CD4-positive, alpha-beta T cell (primary cell): ENCODE data around the gene TIMM23. TPM values are rescaled to one million over a fixed set of nuclear protein-coding genes. Genes with fewer than 3 reads are reported as not detected.
A peak's percentile ranks its signal among the peaks of the same experiment; 100 is the strongest.
"Not testable (repeated sequence)": the region's sequence is repeated elsewhere in the genome, so short reads cannot be mapped to it uniquely, and the experiment has no call there.

Experiments
- ATAC-seq: fragments of 200-7000 bp; cut with Tn5 transposase; one replicate; pipeline ENCODE4 v1.10.0; 2022; ENCODE audit warnings: mild to moderate bottlenecking; ENCODE audit not compliant: poor library complexity
- CTCF ChIA-PET: fragments of 350-600 bp; sonication (Branson Sonifier 250); formaldehyde crosslinking; loops from one replicate; lab custom pipeline; 2021; ENCODE audit warnings: antibody characterized with exemption, inconsistent platforms; lab: Charles Lee
- POLR2A ChIA-PET: fragments of 350-600 bp; sonication (Branson Sonifier 250); formaldehyde crosslinking; loops from one replicate; lab custom pipeline; 2021; ENCODE audit warnings: antibody characterized with exemption, inconsistent platforms; lab: Charles Lee
- DNase-seq, 14 experiments: peaks; one replicate each; pipeline ENCODE4 v3.0.0-alpha.2; 2013 to 2020; ENCODE audit warnings: mixed read lengths in 2 of 14
- H3K27ac ChIP-seq, 2 donors: one replicate each; pipeline versions ENCODE4 v1.5.1 to v1.7.0; 2013; ENCODE audit warnings: low read length in 2 of 2, low read depth in 1 of 2, mild to moderate bottlenecking in 1 of 2
- H3K27me3 ChIP-seq, 2 experiments: 1 replicate in 1 of 2; 2 replicates in 1 of 2; pipeline versions ENCODE4 v1.6.1 to v1.7.0; 2013; ENCODE audit warnings: low read length in 2 of 2, control low read depth in 1 of 2, mild to moderate bottlenecking in 1 of 2, moderate library complexity in 1 of 2; ENCODE audit not compliant: insufficient read depth in 2 of 2, control insufficient read depth in 1 of 2
- H3K36me3 ChIP-seq: one replicate; pipeline ENCODE4 v1.6.1; 2013; ENCODE audit warnings: low read length, control low read depth; ENCODE audit not compliant: insufficient read depth
- H3K4me1 ChIP-seq: one replicate; pipeline ENCODE4 v1.6.1; 2013; ENCODE audit warnings: low read length, control low read depth; ENCODE audit not compliant: insufficient read depth
- H3K4me3 ChIP-seq: one replicate; pipeline ENCODE4 v1.5.1; 2013; ENCODE audit warnings: mild to moderate bottlenecking, low read length, moderate library complexity
- H3K9me3 ChIP-seq, 2 experiments: 1 replicate in 1 of 2; 2 replicates in 1 of 2; pipeline versions ENCODE4 v1.6.1 to v1.7.0; 2013; ENCODE audit warnings: low read length in 2 of 2, mild to moderate bottlenecking in 2 of 2, control low read depth in 1 of 2, moderate library complexity in 1 of 2; ENCODE audit not compliant: control insufficient read depth in 1 of 2, insufficient read depth in 1 of 2
- H3K27ac Mint-ChIP-seq: one replicate; pipeline ENCODE4 v1.8.0; 2020; ENCODE audit warnings: mixed read lengths
- H3K27me3 Mint-ChIP-seq: one replicate; pipeline ENCODE4 v1.8.0; 2021; ENCODE audit warnings: mixed read lengths
- H3K36me3 Mint-ChIP-seq: one replicate; pipeline ENCODE4 v1.8.0; 2021; ENCODE audit warnings: low read depth, mixed read lengths
- H3K4me1 Mint-ChIP-seq: one replicate; pipeline ENCODE4 v1.8.0; 2021; ENCODE audit warnings: low read depth, mixed read lengths
- H3K4me3 Mint-ChIP-seq: one replicate; pipeline ENCODE4 v1.8.0; 2020; ENCODE audit warnings: mild to moderate bottlenecking, mixed read lengths
- H3K9me3 Mint-ChIP-seq: one replicate; pipeline ENCODE4 v1.8.0; 2020; ENCODE audit warnings: mixed read lengths
- intact Hi-C, 2 experiments: fragments of 100-400 bp; cut with DNase I in 1 of 2; cut with micrococcal nuclease in 1 of 2; formaldehyde crosslinking; loops; one replicate each; pipeline versions ENCODE4 v1.15.1 to v1.9.0; 2023 to 2025; cut with DNase I, micrococcal nuclease
- total RNA-seq, 174 experiments: library from RNA in 2 of 174; stranded (reverse) in 2 of 174; gene quantifications; one replicate each; pipeline ENCODE4 v1.2.3 and lab custom pipeline; 2021 to 2026
- TF ChIP-seq, protein P1 (sequence below): fragments of 200-600 bp; IDR thresholded peaks from one replicate; pipeline ENCODE4 v1.8.0; 2022; ENCODE audit warnings: antibody characterized with exemption, mild to moderate bottlenecking

The TIMM23 gene
- total RNA-seq, 2 experiments from 2014 or later, result 32.2 to 32.9 TPM

GRCh38 chr10:46001187-46001756, 29.0 kb downstream of the TIMM23 start:
- Histone ChIP-seq H3K36me3 (peaks cover 79% of the 10 kb centered on the region), H3K27ac (no peak overlapping the region), H3K4me3 (no peak overlapping the region), H3K27me3 (no peaks in the 10 kb centered on the region), H3K9me3 (no peaks in the 10 kb centered on the region), H3K4me1 (no peaks in the 10 kb centered on the region)
- Mint-ChIP-seq H3K9me3 (peaks cover 2% of the 10 kb centered on the region), H3K4me1 (no peaks in the 10 kb centered on the region), H3K27ac (no peak overlapping the region), H3K36me3 (peaks cover 85% of the 10 kb centered on the region), H3K4me3 (no peak overlapping the region), H3K27me3 (no peaks in the 10 kb centered on the region)
- TF ChIP-seq, protein P1, sequence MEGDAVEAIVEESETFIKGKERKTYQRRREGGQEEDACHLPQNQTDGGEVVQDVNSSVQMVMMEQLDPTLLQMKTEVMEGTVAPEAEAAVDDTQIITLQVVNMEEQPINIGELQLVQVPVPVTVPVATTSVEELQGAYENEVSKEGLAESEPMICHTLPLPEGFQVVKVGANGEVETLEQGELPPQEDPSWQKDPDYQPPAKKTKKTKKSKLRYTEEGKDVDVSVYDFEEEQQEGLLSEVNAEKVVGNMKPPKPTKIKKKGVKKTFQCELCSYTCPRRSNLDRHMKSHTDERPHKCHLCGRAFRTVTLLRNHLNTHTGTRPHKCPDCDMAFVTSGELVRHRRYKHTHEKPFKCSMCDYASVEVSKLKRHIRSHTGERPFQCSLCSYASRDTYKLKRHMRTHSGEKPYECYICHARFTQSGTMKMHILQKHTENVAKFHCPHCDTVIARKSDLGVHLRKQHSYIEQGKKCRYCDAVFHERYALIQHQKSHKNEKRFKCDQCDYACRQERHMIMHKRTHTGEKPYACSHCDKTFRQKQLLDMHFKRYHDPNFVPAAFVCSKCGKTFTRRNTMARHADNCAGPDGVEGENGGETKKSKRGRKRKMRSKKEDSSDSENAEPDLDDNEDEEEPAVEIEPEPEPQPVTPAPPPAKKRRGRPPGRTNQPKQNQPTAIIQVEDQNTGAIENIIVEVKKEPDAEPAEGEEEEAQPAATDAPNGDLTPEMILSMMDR, result no peak
- ChIA-PET CTCF (interaction anchor here (1.3 kb wide), 1 partner anchor 28 kb away, joined by 6 read pairs; no protein-coding TSS in a partner anchor), POLR2A (interaction anchor here (1.2 to 1.4 kb wide), 2 partner anchors 16 to 26 kb away, joined by 3 read pairs; no protein-coding TSS in a partner anchor)
- DNase-seq (no peak), ATAC-seq (no peak)
- intact Hi-C loops, result no loop called here

DNA sequence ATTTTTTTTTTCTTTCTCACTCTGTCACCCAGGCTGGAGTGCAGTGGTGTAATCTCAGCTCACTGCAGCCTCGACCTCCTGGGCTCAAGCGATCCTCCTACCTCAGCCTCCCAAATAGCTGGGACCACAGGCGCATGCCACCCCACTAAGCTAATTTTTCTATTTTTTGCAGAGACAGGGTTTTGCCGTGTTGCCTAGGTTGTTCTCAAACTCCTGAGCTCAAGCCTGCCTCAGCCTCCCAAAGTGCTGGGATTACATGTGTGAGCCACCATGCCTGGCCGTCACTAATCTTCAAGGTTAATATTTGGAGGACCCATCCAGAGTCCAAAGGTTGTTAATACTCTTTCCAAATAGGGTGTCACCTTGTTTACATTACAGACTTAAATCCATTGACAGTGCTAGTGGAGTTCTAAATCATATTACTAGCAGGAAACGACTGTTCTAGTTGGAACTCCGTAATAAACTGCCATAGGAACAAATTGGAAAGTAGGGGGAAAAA, 29.9 kb downstream of the TIMM23 start:
- H3K4me3 ChIP-seq, H3K9me3 Mint-ChIP-seq, H3K4me3 Mint-ChIP-seq, H3K4me1 ChIP-seq, H3K9me3 ChIP-seq, H3K27me3 ChIP-seq, H3K4me1 Mint-ChIP-seq, H3K27ac ChIP-seq, ATAC-seq, intact Hi-C loops, H3K27me3 Mint-ChIP-seq, DNase-seq: not testable (repeated sequence)
- ChIA-PET CTCF (interaction anchor here (1.3 kb wide), 1 partner anchor 27 kb away, joined by 6 read pairs; no protein-coding TSS in a partner anchor), POLR2A (interaction anchor here (1.2 to 1.4 kb wide), 2 partner anchors 15 to 25 kb away, joined by 3 read pairs; no protein-coding TSS in a partner anchor)
- Mint-ChIP-seq H3K27ac (peak overlapping the region; percentile 12), H3K36me3 (peaks cover 92% of the 10 kb centered on the region)
- H3K36me3 ChIP-seq, result peaks cover 86% of the 10 kb centered on the region

- ATAC-seq (no peak), DNase-seq (no peak)
- Mint-ChIP-seq H3K9me3 (peaks cover 2% of the 10 kb centered on the region), H3K36me3 (peaks cover 94% of the 10 kb centered on the region), H3K27me3 (no peaks in the 10 kb centered on the region), H3K4me1 (no peaks in the 10 kb centered on the region), H3K4me3 (no peak overlapping the region), H3K27ac (peak overlapping the region; percentile 2)
- H3K36me3 ChIP-seq, result peaks cover 86% of the 10 kb centered on the region
- H3K9me3 ChIP-seq, result no peaks in the 10 kb centered on the region
- H3K27ac ChIP-seq, result no peak overlapping the region
- ChIA-PET POLR2A (interaction anchor here (1.0 to 1.5 kb wide), 2 partner anchors 16 to 256 kb away, joined by 3 to 4 read pairs; no protein-coding TSS in a partner anchor), CTCF (no interaction called here)
- no peaks in the 10 kb centered on the region for H3K4me1 ChIP-seq
- H3K27me3 ChIP-seq, result no peaks in the 10 kb centered on the region
- TF ChIP-seq, protein P1, result no peak
- intact Hi-C loops, result no loop called here
- no peak overlapping the region for H3K4me3 ChIP-seq
These were observed 30.8 kb downstream of the TIMM23 start for GRCh38 chr10:46002916-46003693.
